Midbrain (tissue), 1 donor: ENCODE measurements around the gene BIN1.
A peak's percentile ranks its signal among the peaks of the same experiment; 100 is the strongest.

Experiments
- DNase-seq: peaks from one replicate; lab custom pipeline; 2025; lab: John Stamatoyannopoulos, UW

BIN1 gene

GRCh38 chr2:127020536-127020935 lies 86.4 kb downstream of the BIN1 start:
- no peak for DNase-seq

- DNase-seq = no peak
Observed at GRCh38 chr2:127017548-127017947, 89.4 kb downstream of the BIN1 start.

- DNase-seq = no peak
Observed at GRCh38 chr2:127016329-127016728, 90.6 kb downstream of the BIN1 start.

- DNase-seq = no peak
Observed at GRCh38 chr2:127015106-127015910, 91.6 kb downstream of the BIN1 start.

GRCh38 chr2:127014630-127015029 lies 92.3 kb downstream of the BIN1 start:
- DNase-seq = no peak

GRCh38 chr2:127014224-127014623 lies 92.7 kb downstream of the BIN1 start:
- DNase-seq = no peak

DNA sequence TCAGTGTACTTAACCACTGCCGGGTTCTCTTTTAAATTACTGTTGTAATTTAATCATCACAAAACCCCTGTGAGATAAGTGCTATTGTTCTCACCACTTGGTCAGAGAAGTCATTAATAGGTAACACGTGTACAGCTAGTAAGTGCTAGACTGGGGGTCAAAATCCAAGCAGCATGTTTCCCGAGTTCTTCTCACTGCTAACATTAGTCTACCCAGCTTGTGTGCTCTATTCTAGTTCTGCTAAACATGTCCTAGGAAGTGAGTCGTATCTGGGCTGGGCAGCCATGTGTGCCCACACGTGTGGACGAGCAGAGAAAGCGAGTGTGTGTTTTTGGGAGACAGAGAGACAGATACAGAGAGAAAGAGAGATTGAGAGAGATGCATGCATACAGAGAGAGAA lies 94.1 kb downstream of the BIN1 start:
- DNase-seq = no peak

- DNase-seq = no peak
Observed at GRCh38 chr2:127012215-127012614, 94.7 kb downstream of the BIN1 start.

DNA sequence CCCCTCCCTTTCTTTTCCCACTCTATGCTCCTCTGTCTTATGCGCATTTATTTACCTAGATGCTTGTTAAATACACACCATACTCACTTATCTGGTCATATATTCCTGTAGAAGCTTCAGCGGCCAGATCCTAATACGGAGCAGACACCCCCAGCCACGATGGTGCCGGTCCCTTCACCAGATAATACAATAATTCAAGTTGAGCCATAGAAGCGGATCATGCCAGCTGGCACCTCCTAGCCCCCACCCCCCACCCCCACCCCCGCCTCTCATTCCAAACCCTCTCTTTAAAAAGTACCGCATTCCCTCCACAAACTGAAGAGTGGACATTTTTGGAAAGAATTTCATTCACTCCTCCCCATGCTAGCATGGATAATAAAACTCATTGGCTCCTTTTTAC lies 95.2 kb downstream of the BIN1 start:
- no peak for DNase-seq

GRCh38 chr2:127011231-127011661 lies 95.7 kb downstream of the BIN1 start:
- DNase-seq = no peak

DNA sequence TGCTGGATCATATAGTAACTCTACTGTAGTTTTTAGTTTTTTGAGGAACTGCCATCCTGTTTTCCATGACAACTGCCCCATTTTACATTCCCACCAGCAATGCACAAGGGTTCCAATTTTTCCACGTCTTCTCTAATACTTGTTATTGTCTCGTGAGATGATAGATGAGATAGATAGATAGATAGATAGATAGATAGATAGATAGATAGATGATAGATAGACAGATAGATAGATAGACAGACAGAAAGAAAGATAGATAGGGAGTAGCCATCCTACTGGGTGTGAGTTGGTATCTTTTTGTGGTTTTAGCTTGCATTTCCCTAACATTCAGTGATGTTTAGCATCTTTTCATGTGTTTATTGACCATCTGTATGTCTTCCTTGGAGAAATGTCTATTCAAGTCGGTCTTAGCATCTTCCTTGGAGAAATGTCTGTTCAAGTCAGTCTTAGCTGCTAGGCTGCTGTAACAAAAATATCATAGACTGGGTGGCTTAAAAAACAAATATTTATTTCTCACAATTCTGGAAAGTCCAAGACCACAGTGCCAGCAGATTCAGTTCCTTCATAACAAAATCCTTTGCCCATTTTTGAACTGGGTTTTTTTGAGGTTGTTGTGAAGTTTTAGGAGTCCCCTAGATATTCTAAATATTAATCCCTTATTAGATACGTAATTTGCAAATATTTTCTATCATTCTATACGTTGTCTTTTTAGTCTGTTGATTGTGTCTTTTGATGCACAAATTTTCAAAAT lies 98.5 kb downstream of the BIN1 start:
- DNase-seq = no peak

GRCh38 chr2:127007652-127008051 lies 99.3 kb downstream of the BIN1 start:
- DNase-seq = no peak

GRCh38 chr2:127006962-127007361 lies 100.0 kb downstream of the BIN1 start:
- no peak for DNase-seq

DNA sequence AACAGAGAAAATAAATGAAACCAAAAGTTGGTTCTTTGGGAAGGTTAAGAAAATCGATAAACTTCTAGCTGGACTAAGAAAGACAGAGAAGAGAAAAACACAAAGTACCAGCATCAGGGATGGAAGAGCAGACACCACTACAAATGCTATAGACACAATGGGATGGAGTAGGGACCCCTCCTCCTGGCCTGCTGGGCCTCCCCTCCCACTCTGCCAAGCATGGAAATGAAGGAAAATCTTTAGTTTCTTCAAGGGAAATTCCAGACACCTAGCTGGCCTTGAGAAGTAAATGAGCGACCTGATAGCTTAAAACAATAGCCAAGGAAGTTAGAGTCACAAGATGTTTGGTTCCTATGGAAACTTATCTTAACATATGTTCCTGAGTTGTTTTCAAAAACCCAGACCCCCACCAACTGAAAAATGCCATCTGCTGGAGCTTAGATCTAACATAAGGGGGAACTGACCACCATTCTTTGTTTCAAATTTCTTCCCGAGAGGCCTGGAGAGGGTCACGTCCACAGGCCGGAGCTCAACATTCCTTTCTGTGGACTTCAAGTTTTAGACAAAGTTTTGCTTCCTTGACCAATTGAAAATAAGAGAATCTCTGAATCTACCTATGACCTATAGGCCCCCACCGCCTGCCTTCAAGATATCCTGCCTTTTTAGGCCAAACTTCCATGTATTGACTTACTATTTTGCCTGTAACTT lies 101.9 kb downstream of the BIN1 start:
- no peak for DNase-seq

DNA sequence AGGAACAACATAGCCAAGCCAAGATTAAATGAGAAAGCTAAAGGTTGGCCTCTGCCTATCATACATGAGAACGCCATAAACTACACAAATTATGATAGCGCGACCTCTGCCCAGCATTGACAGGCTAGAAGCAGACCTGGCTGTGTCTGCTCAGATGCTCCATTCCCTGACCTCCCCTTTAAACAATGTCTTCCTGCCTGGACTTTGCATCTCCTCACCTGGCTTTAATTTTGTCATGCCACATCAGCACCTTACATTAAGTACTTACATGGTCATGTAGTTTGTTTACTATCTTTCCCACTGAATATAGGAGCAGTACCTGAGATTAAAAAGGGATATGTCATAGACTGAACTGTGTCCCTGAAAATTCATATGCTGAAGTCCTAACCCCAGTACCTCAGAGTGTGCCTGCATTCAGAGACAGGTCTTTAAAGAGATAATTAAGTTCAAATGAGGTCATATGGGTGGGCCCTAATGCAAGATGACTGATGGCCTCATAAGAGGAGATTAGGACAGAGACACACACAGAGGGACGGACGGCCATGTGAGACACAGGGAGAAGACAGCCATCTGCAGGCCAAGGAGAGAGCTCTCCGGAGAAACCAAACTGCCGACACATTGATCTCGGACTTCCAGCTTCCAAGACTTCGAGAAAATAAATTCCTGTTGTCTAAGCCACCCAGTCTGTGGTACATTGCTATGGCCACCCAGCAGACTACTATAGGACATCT lies 103.7 kb downstream of the BIN1 start:
- peak; percentile 26 for DNase-seq

GRCh38 chr2:127001751-127002150 lies 105.2 kb downstream of the BIN1 start:
- DNase-seq = no peak

- DNase-seq = no peak
Observed at GRCh38 chr2:127000937-127001336, 106.0 kb downstream of the BIN1 start.

- DNase-seq = no peak
Observed at GRCh38 chr2:127000194-127000593, 106.8 kb downstream of the BIN1 start.

DNA sequence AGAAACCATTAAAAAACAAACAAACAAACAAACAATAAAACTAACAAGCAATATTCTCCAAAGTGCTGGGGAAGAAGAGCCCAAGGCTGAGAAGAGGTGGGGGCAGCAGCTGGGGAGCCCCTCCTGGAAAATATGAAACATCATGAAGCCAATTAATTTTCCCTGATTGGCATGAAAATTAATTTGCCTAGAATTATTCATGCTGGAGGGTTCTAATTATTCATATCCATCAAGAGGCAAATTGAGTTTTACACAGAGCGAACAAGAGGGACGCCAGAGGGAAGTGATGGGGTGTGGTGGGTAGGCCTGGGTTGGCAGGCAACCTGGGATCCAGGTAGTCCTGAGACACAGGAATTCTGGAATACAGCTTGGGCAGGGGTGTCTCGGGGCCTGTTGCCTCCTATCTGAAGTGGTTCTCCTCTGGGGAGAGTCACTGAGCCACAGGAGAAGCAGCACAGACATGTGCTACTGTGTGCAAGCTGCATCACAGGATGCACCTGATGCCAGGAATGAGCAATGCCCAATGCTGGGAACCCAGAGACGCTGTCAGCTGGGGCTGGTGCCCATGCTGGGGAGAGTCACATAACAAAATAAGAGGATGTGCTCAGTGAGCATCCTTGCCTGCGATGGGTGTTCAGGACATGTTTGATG lies 107.7 kb downstream of the BIN1 start:
- DNase-seq = no peak

DNA sequence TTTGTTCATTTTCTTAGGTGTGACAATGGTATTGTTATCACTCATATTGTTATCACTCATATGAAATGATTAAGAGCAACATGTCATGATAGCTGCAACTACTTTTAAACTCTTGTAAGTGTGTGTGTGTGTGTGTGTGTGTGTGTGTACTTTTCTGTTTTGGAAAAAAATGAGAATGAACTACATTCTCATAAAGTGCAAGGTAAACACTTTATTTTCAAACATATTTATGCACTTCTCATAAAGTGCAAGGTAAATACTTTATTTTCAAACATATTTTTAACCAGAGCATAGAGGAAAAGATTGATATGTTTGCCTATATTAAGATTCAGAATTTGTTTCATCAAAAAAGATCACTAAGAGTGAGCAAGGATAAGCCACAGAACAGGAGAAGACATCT lies 108.5 kb downstream of the BIN1 start:
- DNase-seq = no peak
